WTC11 (cell line): Measurements from ENCODE around the gene TRAP1. TPM values are rescaled to one million over a fixed set of nuclear protein-coding genes. Genes with fewer than 3 reads are reported as not detected.

Experiments
- CBFB ChIP-seq: sonication (generic); formaldehyde crosslinking; IDR thresholded peaks from 2 replicates; pipeline ENCODE4 v1.8.1; 2022; ENCODE audit warnings: mild to moderate bottlenecking, low read depth, missing genetic modification reagents
- EMX1 ChIP-seq: fragments of 250-450 bp; sonication (Bioruptor Pico); IDR thresholded peaks from 2 replicates; pipeline ENCODE4 v1.8.0; 2021; ENCODE audit warnings: mild to moderate bottlenecking
- JAZF1 ChIP-seq: fragments of 250-450 bp; sonication (Bioruptor Pico); IDR thresholded peaks from 2 replicates; pipeline ENCODE4 v1.9.0; 2021; ENCODE audit warnings: moderate library complexity, mild to moderate bottlenecking, inconsistent platforms
- MYBL2 ChIP-seq: sonication (generic); formaldehyde crosslinking; IDR thresholded peaks from 2 replicates; pipeline ENCODE4 v1.8.1; 2023; ENCODE audit warnings: mild to moderate bottlenecking, moderate library complexity, missing genetic modification reagents
- PRRX2 ChIP-seq: fragments of 250-450 bp; sonication (Bioruptor Pico); IDR thresholded peaks from 2 replicates; pipeline ENCODE4 v1.8.0; 2021; ENCODE audit warnings: mild to moderate bottlenecking
- TEAD4 ChIP-seq: sonication (generic); formaldehyde crosslinking; IDR thresholded peaks from 2 replicates; pipeline ENCODE4 v1.8.0; 2022; ENCODE audit warnings: mild to moderate bottlenecking, missing genetic modification reagents
- TP53 ChIP-seq: sonication (generic); formaldehyde crosslinking; IDR thresholded peaks from 2 replicates; pipeline ENCODE4 v1.8.1; 2023; ENCODE audit warnings: mild to moderate bottlenecking, missing genetic modification reagents
- total RNA-seq: library from RNA; stranded (reverse); gene quantifications from 3 replicates; pipeline ENCODE4 v1.2.3, GENCODE V29; 2021
- TF ChIP-seq, protein P1 (sequence below): sonication (generic); formaldehyde crosslinking; IDR thresholded peaks from 2 replicates; pipeline ENCODE4 v1.8.1; 2022; ENCODE audit warnings: mild to moderate bottlenecking, missing genetic modification reagents, moderate library complexity, borderline replicate concordance
- TF ChIP-seq, protein P2 (sequence below): sonication (generic); formaldehyde crosslinking; IDR thresholded peaks from 2 replicates; pipeline ENCODE4 v1.8.1; 2023; ENCODE audit warnings: mild to moderate bottlenecking, missing genetic modification reagents
- TF ChIP-seq, protein P3 (sequence below): sonication (generic); formaldehyde crosslinking; IDR thresholded peaks from 2 replicates; pipeline ENCODE4 v1.8.0; 2023; ENCODE audit warnings: missing genetic modification reagents, mild to moderate bottlenecking, borderline replicate concordance
- TF ChIP-seq, protein P4 (sequence below): fragments of 250-450 bp; sonication (Bioruptor Pico); conservative IDR thresholded peaks from 2 replicates; pipeline ENCODE4 v1.9.0; 2021; ENCODE audit warnings: mild to moderate bottlenecking
- TF ChIP-seq, protein P5 (sequence below): sonication (generic); formaldehyde crosslinking; IDR thresholded peaks from 2 replicates; pipeline ENCODE4 v1.8.1; 2023; ENCODE audit warnings: mild to moderate bottlenecking, missing genetic modification reagents
- TF ChIP-seq, protein P6 (sequence below): sonication (generic); formaldehyde crosslinking; IDR thresholded peaks from 2 replicates; pipeline ENCODE4 v1.8.1; 2022; ENCODE audit warnings: low read depth, missing genetic modification reagents, borderline replicate concordance
- TF ChIP-seq, protein P7 (sequence below): sonication (generic); formaldehyde crosslinking; IDR thresholded peaks from 2 replicates; pipeline ENCODE4 v1.8.0; 2022; ENCODE audit warnings: mild to moderate bottlenecking, missing genetic modification reagents

TRAP1 gene
- total RNA-seq, 1 experiment from 2014 or later = 285 TPM

DNA sequence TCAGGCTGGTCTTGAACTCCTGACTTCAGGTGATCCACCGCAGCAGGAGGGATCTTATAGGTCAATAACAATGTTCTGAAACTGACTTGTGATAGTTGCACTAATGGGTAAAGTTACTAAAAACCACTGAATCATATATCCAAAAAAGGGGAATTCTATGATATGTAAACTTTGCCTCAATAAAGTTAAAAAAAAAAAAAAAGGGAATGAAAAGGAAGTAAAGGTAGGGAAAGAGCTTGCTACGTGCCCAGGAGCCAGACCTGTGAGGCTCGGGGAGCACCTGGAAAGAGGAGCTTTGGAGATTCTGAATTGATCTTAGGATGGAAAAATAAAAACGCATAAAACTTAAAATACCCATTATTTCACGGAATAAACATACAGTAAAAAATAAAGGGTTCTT lies 20.8 kb upstream of the TRAP1 start (continued):
- TF ChIP-seq, protein P1, sequence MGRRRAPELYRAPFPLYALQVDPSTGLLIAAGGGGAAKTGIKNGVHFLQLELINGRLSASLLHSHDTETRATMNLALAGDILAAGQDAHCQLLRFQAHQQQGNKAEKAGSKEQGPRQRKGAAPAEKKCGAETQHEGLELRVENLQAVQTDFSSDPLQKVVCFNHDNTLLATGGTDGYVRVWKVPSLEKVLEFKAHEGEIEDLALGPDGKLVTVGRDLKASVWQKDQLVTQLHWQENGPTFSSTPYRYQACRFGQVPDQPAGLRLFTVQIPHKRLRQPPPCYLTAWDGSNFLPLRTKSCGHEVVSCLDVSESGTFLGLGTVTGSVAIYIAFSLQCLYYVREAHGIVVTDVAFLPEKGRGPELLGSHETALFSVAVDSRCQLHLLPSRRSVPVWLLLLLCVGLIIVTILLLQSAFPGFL (CRISPR knock-in tag) = no peak
- no peak for TF ChIP-seq TP53 (CRISPR knock-in tag)
- TF ChIP-seq TEAD4 = no peak
- no peak for TF ChIP-seq CBFB
- TF ChIP-seq, protein P2, sequence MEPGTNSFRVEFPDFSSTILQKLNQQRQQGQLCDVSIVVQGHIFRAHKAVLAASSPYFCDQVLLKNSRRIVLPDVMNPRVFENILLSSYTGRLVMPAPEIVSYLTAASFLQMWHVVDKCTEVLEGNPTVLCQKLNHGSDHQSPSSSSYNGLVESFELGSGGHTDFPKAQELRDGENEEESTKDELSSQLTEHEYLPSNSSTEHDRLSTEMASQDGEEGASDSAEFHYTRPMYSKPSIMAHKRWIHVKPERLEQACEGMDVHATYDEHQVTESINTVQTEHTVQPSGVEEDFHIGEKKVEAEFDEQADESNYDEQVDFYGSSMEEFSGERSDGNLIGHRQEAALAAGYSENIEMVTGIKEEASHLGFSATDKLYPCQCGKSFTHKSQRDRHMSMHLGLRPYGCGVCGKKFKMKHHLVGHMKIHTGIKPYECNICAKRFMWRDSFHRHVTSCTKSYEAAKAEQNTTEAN (CRISPR knock-in tag) = no peak
- TF ChIP-seq, protein P3, sequence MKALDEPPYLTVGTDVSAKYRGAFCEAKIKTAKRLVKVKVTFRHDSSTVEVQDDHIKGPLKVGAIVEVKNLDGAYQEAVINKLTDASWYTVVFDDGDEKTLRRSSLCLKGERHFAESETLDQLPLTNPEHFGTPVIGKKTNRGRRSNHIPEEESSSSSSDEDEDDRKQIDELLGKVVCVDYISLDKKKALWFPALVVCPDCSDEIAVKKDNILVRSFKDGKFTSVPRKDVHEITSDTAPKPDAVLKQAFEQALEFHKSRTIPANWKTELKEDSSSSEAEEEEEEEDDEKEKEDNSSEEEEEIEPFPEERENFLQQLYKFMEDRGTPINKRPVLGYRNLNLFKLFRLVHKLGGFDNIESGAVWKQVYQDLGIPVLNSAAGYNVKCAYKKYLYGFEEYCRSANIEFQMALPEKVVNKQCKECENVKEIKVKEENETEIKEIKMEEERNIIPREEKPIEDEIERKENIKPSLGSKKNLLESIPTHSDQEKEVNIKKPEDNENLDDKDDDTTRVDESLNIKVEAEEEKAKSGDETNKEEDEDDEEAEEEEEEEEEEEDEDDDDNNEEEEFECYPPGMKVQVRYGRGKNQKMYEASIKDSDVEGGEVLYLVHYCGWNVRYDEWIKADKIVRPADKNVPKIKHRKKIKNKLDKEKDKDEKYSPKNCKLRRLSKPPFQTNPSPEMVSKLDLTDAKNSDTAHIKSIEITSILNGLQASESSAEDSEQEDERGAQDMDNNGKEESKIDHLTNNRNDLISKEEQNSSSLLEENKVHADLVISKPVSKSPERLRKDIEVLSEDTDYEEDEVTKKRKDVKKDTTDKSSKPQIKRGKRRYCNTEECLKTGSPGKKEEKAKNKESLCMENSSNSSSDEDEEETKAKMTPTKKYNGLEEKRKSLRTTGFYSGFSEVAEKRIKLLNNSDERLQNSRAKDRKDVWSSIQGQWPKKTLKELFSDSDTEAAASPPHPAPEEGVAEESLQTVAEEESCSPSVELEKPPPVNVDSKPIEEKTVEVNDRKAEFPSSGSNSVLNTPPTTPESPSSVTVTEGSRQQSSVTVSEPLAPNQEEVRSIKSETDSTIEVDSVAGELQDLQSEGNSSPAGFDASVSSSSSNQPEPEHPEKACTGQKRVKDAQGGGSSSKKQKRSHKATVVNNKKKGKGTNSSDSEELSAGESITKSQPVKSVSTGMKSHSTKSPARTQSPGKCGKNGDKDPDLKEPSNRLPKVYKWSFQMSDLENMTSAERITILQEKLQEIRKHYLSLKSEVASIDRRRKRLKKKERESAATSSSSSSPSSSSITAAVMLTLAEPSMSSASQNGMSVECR (CRISPR knock-in tag) = no peak
- TF ChIP-seq, protein P4, sequence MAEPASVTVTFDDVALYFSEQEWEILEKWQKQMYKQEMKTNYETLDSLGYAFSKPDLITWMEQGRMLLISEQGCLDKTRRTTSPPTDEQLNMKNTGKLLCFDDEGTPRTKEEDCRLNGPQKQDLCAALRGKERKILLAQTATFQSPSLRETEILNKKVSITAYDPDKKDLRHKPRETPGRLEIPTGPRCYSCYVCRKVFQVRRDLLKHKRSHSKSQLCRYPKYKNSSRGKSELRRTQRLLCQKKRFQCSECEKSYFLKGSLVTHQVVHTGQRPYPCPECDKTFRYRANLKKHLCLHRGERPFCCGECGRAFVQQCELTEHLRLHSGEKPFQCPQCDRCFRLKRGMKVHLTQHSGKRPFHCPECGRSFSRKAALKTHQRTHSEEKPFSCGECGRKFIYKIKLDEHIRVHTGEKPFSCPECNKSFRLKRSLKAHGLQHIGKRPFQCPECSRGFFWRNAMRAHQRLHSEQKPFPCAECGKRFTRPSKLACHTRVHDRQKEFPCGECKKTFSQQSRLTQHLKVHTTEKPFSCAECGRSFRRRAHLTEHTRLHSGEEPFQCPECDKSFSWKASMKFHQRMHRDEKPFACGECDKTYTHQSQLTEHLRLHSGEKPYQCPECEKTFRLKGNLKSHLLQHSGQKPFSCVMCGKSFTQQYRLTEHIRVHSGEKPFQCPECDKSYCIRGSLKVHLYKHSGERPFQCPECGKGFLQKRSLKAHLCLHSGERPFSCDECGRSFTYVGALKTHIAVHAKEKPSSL (CRISPR knock-in tag) = no peak
- TF ChIP-seq, protein P5, sequence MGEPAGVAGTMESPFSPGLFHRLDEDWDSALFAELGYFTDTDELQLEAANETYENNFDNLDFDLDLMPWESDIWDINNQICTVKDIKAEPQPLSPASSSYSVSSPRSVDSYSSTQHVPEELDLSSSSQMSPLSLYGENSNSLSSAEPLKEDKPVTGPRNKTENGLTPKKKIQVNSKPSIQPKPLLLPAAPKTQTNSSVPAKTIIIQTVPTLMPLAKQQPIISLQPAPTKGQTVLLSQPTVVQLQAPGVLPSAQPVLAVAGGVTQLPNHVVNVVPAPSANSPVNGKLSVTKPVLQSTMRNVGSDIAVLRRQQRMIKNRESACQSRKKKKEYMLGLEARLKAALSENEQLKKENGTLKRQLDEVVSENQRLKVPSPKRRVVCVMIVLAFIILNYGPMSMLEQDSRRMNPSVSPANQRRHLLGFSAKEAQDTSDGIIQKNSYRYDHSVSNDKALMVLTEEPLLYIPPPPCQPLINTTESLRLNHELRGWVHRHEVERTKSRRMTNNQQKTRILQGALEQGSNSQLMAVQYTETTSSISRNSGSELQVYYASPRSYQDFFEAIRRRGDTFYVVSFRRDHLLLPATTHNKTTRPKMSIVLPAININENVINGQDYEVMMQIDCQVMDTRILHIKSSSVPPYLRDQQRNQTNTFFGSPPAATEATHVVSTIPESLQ (CRISPR knock-in tag) = no peak
- TF ChIP-seq, protein P6, sequence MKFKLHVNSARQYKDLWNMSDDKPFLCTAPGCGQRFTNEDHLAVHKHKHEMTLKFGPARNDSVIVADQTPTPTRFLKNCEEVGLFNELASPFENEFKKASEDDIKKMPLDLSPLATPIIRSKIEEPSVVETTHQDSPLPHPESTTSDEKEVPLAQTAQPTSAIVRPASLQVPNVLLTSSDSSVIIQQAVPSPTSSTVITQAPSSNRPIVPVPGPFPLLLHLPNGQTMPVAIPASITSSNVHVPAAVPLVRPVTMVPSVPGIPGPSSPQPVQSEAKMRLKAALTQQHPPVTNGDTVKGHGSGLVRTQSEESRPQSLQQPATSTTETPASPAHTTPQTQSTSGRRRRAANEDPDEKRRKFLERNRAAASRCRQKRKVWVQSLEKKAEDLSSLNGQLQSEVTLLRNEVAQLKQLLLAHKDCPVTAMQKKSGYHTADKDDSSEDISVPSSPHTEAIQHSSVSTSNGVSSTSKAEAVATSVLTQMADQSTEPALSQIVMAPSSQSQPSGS (CRISPR knock-in tag) = no peak
- TF ChIP-seq MYBL2 (CRISPR knock-in tag) = no peak
- TF ChIP-seq, protein P7, sequence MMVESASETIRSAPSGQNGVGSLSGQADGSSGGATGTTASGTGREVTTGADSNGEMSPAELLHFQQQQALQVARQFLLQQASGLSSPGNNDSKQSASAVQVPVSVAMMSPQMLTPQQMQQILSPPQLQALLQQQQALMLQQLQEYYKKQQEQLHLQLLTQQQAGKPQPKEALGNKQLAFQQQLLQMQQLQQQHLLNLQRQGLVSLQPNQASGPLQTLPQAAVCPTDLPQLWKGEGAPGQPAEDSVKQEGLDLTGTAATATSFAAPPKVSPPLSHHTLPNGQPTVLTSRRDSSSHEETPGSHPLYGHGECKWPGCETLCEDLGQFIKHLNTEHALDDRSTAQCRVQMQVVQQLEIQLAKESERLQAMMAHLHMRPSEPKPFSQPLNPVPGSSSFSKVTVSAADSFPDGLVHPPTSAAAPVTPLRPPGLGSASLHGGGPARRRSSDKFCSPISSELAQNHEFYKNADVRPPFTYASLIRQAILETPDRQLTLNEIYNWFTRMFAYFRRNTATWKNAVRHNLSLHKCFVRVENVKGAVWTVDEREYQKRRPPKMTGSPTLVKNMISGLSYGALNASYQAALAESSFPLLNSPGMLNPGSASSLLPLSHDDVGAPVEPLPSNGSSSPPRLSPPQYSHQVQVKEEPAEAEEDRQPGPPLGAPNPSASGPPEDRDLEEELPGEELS (CRISPR knock-in tag) = no peak
- no peak for TF ChIP-seq JAZF1
- TF ChIP-seq PRRX2 = no peak
- TF ChIP-seq EMX1 (CRISPR knock-in tag) = no peak
